Kidney (tissue), 14 donors: ENCODE results near the gene MEAF6. TPM values are rescaled to one million over a fixed set of nuclear protein-coding genes. Genes with fewer than 3 reads are reported as not detected.
"Not testable (repeated sequence)": the region's sequence is repeated elsewhere in the genome, so short reads cannot be mapped to it uniquely, and the experiment has no call there.

Experiments
- DNase-seq, 5 donors: peaks; one replicate each; pipeline ENCODE4 v3.0.0-alpha.2; 2013 to 2020
- FAIRE-seq: peaks from 2 replicates; lab custom pipeline; 2012; peaks lifted over from hg19 to GRCh38; lab: Jason Lieb, UNC
- H3K27ac ChIP-seq, 2 donors: one replicate each; pipeline ENCODE4 v1.7.0; 2013; ENCODE audit warnings: low read depth in 2 of 2, low read length in 2 of 2, inconsistent platforms in 1 of 2
- H3K27me3 ChIP-seq: one replicate; pipeline ENCODE4 v1.7.1; 2013; ENCODE audit warnings: low read length, inconsistent platforms; ENCODE audit not compliant: control insufficient read depth, insufficient read depth
- H3K36me3 ChIP-seq, 3 donors: one replicate each; pipeline versions ENCODE4 v1.7.0 to v1.7.1; 2013; ENCODE audit warnings: low read length in 3 of 3, control low read depth in 1 of 3, inconsistent platforms in 1 of 3; ENCODE audit not compliant: insufficient read depth in 3 of 3, control insufficient read depth in 2 of 3
- H3K4me1 ChIP-seq, 3 donors: one replicate each; pipeline versions ENCODE4 v1.7.0 to v1.7.1; 2013; ENCODE audit warnings: low read length in 3 of 3, inconsistent platforms in 1 of 3, low read depth in 1 of 3; ENCODE audit not compliant: control insufficient read depth in 2 of 3, insufficient read depth in 2 of 3
- H3K4me3 ChIP-seq, 3 donors: one replicate each; pipeline versions ENCODE4 v1.7.0 to v1.8.1; 2013; ENCODE audit warnings: low read length in 3 of 3, control low read depth in 1 of 3, inconsistent platforms in 1 of 3
- H3K9ac ChIP-seq, 3 donors: one replicate each; pipeline versions ENCODE4 v1.7.0 to v1.7.1; 2013; ENCODE audit warnings: low read length in 3 of 3, control low read depth in 1 of 3, inconsistent platforms in 1 of 3
- H3K9me3 ChIP-seq, 3 donors: one replicate each; pipeline versions ENCODE4 v1.7.0 to v1.7.1; 2013; ENCODE audit warnings: low read length in 3 of 3, control low read depth in 1 of 3, inconsistent platforms in 1 of 3; ENCODE audit not compliant: control insufficient read depth in 2 of 3, insufficient read depth in 1 of 3
- intact Hi-C: fragments of 100-400 bp; cut with DNase I; formaldehyde crosslinking; loops from one replicate; pipeline ENCODE4 v1.11.1; 2022
- polyA plus RNA-seq: library from polyadenylated mRNA; stranded (reverse); fragments of 350-450 nt; fragmentation: Illumina TruSeq; extraction: RNeasy Lipid Tissue Mini Kit (QIAGEN cat#74804); gene quantifications from one replicate; pipeline ENCODE4 v1.2.3, GENCODE V29; 2014; ENCODE audit warnings: low read depth, low replicate concordance; ENCODE audit not compliant: insufficient read depth
- total RNA-seq: library from RNA; stranded (reverse); fragmentation: NEBNext Ultra II Directional; extraction: Animal tissue kit (Norgen Biotek cat#: 25700); gene quantifications from one replicate; pipeline ENCODE4 v1.2.1, GENCODE V29; 2021
- TF ChIP-seq, protein P1 (sequence below): IDR thresholded peaks from 3 replicates; pipeline ENCODE4 v1.5.1; 2012; ENCODE audit warnings: mild to moderate bottlenecking, moderate library complexity, borderline replicate concordance; ENCODE audit not compliant: insufficient read depth; ENCODE audit errors: extremely low read depth
- donor health status: control.
- donor health status: control.
- donor health status: control.
- donor health status: control.
- donor health status: control.
- donor health status: DM: yes; HTN: yes; CAD: no.
- donor health status: Normal renal cell carcinoma (clear cell type).

The MEAF6 gene
- total and polyA plus RNA-seq, 2 donors from 2014 or later, result 45.7 to 65.8 TPM

GRCh38 chr1:37537378-37537777 lies 22.8 kb upstream of the MEAF6 start:
- no peak overlapping the region for H3K27ac ChIP-seq

DNA sequence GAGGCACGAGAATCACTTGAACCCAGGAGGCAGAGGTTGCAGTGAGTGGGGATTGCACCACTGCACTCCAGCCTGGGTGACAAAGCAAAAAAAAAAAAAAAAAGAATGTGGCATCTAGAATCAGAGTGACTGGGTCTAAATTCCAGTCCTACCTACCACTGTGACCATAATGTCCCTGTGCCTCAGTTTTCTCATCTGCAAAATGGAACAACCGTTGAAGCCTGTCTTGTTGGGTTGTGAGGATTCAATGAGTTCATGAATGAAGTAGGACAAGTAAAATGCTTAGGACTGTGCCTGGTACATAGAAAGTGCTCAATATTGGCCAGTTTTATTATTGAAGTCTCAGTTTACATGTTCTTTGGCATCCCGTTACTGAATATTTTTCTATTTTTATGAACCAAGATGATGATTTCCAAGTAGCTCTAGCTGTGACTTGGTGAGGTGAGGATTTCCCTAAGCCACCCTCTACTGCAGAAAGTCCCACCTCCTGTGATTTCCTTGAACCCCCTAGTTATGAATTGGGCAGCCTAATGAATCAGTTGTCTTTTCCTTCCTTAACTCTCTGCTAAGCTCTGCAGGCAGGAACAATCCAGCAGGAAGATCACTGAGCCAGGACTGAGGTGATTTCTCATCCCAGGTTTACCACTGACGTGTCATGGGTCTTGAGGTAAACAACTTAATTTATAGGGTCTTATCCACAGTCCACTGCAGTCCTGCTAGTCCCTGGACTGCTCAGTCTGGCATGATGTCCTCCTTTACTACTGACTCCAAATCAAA lies 18.9 kb upstream of the MEAF6 start:
- H3K9ac ChIP-seq, result no peak overlapping the region
- FAIRE-seq, result no peak

More at GRCh38 chr1:37537378-37537777, 22.8 kb upstream of the MEAF6 start:
- no peaks in the 10 kb centered on the region for H3K9me3 ChIP-seq
- H3K27me3 ChIP-seq, result no peaks in the 10 kb centered on the region
- no peak overlapping the region for H3K9ac ChIP-seq
- DNase-seq (no peak), FAIRE-seq (no peak)
- intact Hi-C loops, result no loop called here
- peaks cover 2 to 40% (median 23%) of the 10 kb centered on the region in 3 donors for H3K36me3 ChIP-seq
- H3K4me1 ChIP-seq, result no peaks in the 10 kb centered on the region
- no peak overlapping the region for H3K4me3 ChIP-seq
- TF ChIP-seq, protein P1, sequence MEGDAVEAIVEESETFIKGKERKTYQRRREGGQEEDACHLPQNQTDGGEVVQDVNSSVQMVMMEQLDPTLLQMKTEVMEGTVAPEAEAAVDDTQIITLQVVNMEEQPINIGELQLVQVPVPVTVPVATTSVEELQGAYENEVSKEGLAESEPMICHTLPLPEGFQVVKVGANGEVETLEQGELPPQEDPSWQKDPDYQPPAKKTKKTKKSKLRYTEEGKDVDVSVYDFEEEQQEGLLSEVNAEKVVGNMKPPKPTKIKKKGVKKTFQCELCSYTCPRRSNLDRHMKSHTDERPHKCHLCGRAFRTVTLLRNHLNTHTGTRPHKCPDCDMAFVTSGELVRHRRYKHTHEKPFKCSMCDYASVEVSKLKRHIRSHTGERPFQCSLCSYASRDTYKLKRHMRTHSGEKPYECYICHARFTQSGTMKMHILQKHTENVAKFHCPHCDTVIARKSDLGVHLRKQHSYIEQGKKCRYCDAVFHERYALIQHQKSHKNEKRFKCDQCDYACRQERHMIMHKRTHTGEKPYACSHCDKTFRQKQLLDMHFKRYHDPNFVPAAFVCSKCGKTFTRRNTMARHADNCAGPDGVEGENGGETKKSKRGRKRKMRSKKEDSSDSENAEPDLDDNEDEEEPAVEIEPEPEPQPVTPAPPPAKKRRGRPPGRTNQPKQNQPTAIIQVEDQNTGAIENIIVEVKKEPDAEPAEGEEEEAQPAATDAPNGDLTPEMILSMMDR, result no peak

DNA sequence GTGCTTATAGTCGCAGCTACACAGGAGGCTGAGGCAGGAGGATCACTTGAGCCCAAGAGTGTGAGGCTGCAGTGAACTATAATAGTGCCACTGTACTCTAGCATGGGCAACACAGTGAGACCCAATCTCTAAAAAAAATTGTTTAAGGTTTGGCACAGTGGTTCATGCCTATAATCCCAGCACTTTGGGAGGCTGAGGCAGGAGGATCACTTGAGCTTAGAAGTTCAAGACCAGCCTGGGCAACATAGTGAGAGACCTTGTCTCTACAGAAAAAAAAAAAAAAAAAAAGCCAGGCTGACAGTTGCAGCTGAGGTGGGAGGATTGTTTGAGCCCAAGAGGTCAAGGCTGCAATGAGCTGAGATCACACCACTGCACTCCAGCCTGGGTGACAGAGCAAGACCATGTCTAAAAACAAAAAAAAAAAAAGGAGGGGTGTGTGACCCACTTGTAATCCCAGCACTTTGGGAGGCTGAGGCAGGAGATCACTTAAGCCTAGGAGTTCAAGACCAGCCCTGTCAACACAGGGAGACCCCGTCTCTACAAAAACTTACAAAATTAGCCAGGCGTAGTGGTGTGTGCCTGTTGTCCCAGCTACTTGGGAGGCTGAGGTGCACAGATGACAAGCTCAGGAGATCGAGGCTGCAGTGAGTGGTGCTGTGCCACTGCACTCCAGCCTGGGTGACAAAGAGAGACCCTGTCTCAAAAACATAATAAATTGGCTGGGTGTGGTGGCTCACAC lies 18.0 kb upstream of the MEAF6 start:
- intact Hi-C loops, H3K9ac ChIP-seq, H3K4me3 ChIP-seq, DNase-seq, H3K27ac ChIP-seq, H3K27me3 ChIP-seq, FAIRE-seq, H3K4me1 ChIP-seq, H3K9me3 ChIP-seq: not testable (repeated sequence)
- H3K36me3 ChIP-seq, result peaks cover 2 to 22% (median 4%) of the 10 kb centered on the region in 3 donors

More for the DNA sequence above, 18.9 kb upstream of the MEAF6 start:
- H3K4me1 ChIP-seq, result no peaks in the 10 kb centered on the region
- H3K9me3 ChIP-seq, result no peaks in the 10 kb centered on the region
- H3K27ac ChIP-seq, result peak overlapping the region in 1 of 2 donors; percentile 55
- TF ChIP-seq, protein P1, result no peak
- no peak overlapping the region for H3K4me3 ChIP-seq
- peaks cover 2 to 25% (median 7%) of the 10 kb centered on the region in 3 donors for H3K36me3 ChIP-seq
- H3K27me3 ChIP-seq, result no peaks in the 10 kb centered on the region
- intact Hi-C loops, result no loop called here
- DNase-seq, result no peak

GRCh38 chr1:37529888-37530287 lies 15.3 kb upstream of the MEAF6 start:
- H3K27ac ChIP-seq, DNase-seq, H3K9ac ChIP-seq, intact Hi-C loops, H3K27me3 ChIP-seq, FAIRE-seq, H3K9me3 ChIP-seq, H3K4me1 ChIP-seq, H3K36me3 ChIP-seq, H3K4me3 ChIP-seq: not testable (repeated sequence)
